Common myeloid progenitor, CD34-positive (primary cell): ENCODE measurements around the gene C9orf85.

Source experiments
- CTCF ChIA-PET: fragments of 350-600 bp; sonication (Branson Sonifier 250); formaldehyde crosslinking; loops from one replicate; lab custom pipeline; 2021; ENCODE audit warnings: antibody characterized with exemption; lab: Charles Lee
- POLR2A ChIA-PET: fragments of 350-600 bp; sonication (Branson Sonifier 250); formaldehyde crosslinking; loops from one replicate; lab custom pipeline; 2021; ENCODE audit warnings: antibody characterized with exemption; lab: Charles Lee
- DNase-seq, 3 donors: peaks; one replicate each; pipeline versions ENCODE4 v3.0.0 to v3.0.0-alpha.2; 2013
- H3K27ac ChIP-seq, 2 experiments: 1 replicate in 1 of 2; 2 replicates in 1 of 2; pipeline ENCODE4 v1.7.0; 2013; ENCODE audit warnings: inconsistent platforms in 2 of 2, low read length in 2 of 2, mild to moderate bottlenecking in 2 of 2, low read depth in 1 of 2, moderate library complexity in 1 of 2; ENCODE audit not compliant: severe bottlenecking in 2 of 2, insufficient read depth in 1 of 2, poor library complexity in 1 of 2
- H3K27me3 ChIP-seq, 5 experiments: replicated peaks in 2 of 5; 1 replicate in 3 of 5; 2 replicates in 2 of 5; pipeline versions ENCODE4 v1.6.1 to v1.7.0; 2013; ENCODE audit warnings: low read length in 4 of 5, mild to moderate bottlenecking in 2 of 5, moderate library complexity in 2 of 5, inconsistent platforms in 1 of 5; ENCODE audit not compliant: insufficient read depth in 5 of 5, control insufficient read depth in 4 of 5
- H3K36me3 ChIP-seq, 4 experiments: 1 replicate in 2 of 4; 2 replicates in 2 of 4; pipeline versions ENCODE4 v1.6.1 to v1.7.0; 2013; ENCODE audit warnings: low read length in 3 of 4, control low read depth in 1 of 4, mild to moderate bottlenecking in 1 of 4; ENCODE audit not compliant: control insufficient read depth in 4 of 4, insufficient read depth in 4 of 4
- H3K4me1 ChIP-seq, 4 experiments: 1 replicate in 3 of 4; 2 replicates in 1 of 4; pipeline versions ENCODE4 v1.6.1 to v1.7.1; 2013; ENCODE audit warnings: low read length in 3 of 4, mild to moderate bottlenecking in 3 of 4, control low read depth in 1 of 4, inconsistent platforms in 1 of 4, moderate library complexity in 1 of 4; ENCODE audit not compliant: control insufficient read depth in 4 of 4, insufficient read depth in 4 of 4; ENCODE audit errors: control extremely low read depth in 1 of 4
- H3K4me3 ChIP-seq, 7 experiments: 1 replicate in 4 of 7; 2 replicates in 3 of 7; pipeline versions ENCODE4 v1.5.1 to v1.7.0; 2013; ENCODE audit warnings: mild to moderate bottlenecking in 7 of 7, low read length in 6 of 7, moderate library complexity in 6 of 7, inconsistent platforms in 2 of 7, low read depth in 2 of 7, control low read depth in 1 of 7; ENCODE audit not compliant: insufficient read depth in 4 of 7, control insufficient read depth in 1 of 7; ENCODE audit errors: extremely low read depth in 1 of 7
- H3K9me3 ChIP-seq, 5 experiments: 1 replicate in 4 of 5; 2 replicates in 1 of 5; pipeline versions ENCODE4 v1.6.1 to v1.7.1; 2013; ENCODE audit warnings: low read length in 4 of 5, mild to moderate bottlenecking in 2 of 5, inconsistent platforms in 1 of 5, low read depth in 1 of 5, moderate library complexity in 1 of 5; ENCODE audit not compliant: control insufficient read depth in 4 of 5, insufficient read depth in 2 of 5; ENCODE audit errors: control extremely low read depth in 1 of 5
- WGBS: methylation state at CpG from one replicate; pipeline ENCODE4 v1.1.5; 2013; ENCODE audit not compliant: insufficient coverage; 5-methylcytosine and 5-hydroxymethylcytosine counted together

C9orf85 gene

DNA sequence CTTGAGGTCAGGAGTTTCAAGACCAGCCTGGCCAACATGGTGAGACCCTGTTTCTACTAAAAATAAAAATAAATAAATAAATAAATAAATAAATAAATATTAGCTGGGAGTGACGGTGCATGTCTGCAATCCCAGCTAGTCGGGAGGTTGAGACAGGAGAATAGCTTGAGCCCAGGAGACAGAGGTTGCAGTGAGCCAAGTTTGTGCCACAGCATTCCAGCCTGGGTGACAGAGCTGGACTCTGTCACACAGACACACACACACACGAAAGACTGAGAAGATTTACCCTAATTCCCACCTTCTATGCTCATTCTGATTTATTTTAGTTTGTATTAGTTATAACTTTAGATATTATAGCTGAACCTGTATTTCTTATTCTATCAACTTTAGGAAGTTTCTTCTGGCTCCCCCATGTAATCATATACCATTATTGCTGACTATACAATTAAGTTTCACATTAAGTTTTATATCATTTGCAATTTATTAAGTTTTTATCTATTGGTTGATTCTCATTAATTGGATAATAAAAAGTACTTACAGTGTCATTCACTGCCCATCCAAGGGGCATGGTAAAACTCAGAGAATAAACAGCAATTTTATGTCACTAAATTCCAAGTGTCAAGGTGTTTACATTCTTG is 21.3 kb upstream of the C9orf85 start:
- POLR2A ChIA-PET: no interaction called here
- Histone ChIP-seq H3K27ac (no peak overlapping the region), H3K9me3 (no peaks in the 10 kb centered on the region), H3K36me3 (peaks cover 0 to 5% (median 0%) of the 10 kb centered on the region in 4 experiments), H3K4me1 (peaks cover 25 to 50% (median 30%) of the 10 kb centered on the region in 4 experiments), H3K27me3 (no peaks in the 10 kb centered on the region), H3K4me3 (no peak overlapping the region)
- WGBS: 87% methylated on average over 2 of the region's 3 CpGs
- CTCF ChIA-PET: interaction anchor here (0.8 to 2.7 kb wide), 5 partner anchors 9 to 71 kb away, joined by 3 to 10 read pairs (median 5); no protein-coding TSS in a partner anchor
- DNase-seq: no peak

DNA sequence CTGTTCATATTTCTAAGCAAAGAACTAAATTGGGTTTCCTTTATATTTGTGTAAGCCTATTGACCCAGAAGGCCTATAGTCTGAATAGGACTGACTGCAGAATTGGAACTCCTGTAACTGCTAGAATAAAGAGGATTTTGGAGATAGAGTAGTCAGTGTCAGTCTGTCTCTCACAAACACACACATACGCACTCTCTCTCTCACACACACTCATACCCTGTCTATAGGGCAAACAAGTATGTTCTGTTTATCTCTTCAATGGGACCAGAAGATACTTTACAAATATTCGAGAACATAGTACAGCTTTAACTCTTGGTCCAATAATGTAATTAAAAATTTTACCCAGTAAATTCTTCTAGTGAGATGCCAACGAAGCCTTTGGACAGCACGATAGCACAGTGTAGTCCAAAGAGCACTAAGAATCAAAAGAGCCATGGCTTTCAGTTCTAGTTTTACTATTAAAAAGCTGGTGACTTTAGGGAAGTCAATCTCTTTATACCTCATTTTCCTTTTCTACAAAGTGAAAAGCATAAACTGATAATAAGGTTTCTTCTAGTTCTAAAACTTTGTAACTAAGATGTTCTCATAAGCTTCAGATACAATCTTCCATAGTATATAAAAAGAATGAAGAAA is 19.8 kb upstream of the C9orf85 start:
- Histone ChIP-seq H3K27ac (no peak overlapping the region), H3K4me3 (no peak overlapping the region), H3K9me3 (no peaks in the 10 kb centered on the region), H3K36me3 (peaks cover 0 to 5% (median 0%) of the 10 kb centered on the region in 4 experiments), H3K4me1 (peaks cover 37 to 57% (median 40%) of the 10 kb centered on the region in 4 experiments), H3K27me3 (no peaks in the 10 kb centered on the region)
- CTCF ChIA-PET: interaction anchor here (1.0 to 2.7 kb wide), 6 partner anchors 10 to 84 kb away, joined by 4 to 10 read pairs (median 4); no protein-coding TSS in a partner anchor
- DNase-seq: no peak
- WGBS: 94% methylated on average over 3 of the region's 4 CpGs
- POLR2A ChIA-PET: interaction anchor here (1.1 kb wide), 1 partner anchor 20 kb away, joined by 5 read pairs; the partner anchor contains the start of genes ABHD17B and C9orf85

DNA sequence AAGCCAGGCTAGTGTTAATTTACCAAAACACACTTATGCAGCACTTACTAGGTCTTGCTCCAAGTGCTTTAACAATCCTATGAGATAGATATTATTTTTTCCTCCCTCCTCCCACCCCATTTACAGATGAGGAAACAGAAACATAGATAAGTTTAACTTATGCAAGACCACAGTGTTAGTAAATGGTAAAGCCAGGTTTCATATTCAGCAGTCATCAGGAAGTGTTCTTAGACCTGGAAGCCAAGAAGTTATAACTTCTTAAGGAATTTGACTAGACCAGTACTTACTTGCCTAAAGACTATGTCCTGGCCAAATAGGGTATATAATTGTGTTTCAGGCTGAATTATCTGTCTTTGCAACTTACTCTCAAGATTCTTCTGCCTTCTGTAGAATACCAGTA is 16.3 kb upstream of the C9orf85 start:
- Histone ChIP-seq H3K9me3 (no peaks in the 10 kb centered on the region), H3K4me1 (peaks cover 51 to 73% (median 61%) of the 10 kb centered on the region in 4 experiments), H3K27me3 (no peaks in the 10 kb centered on the region), H3K36me3 (peaks cover 0 to 5% (median 0%) of the 10 kb centered on the region in 4 experiments), H3K4me3 (peak overlapping the region in 2 of 7 experiments; percentile 1 to 19), H3K27ac (peak overlapping the region in 1 of 2 experiments; percentile 79)
- ChIA-PET CTCF (interaction anchor here (1.0 to 1.7 kb wide), 3 partner anchors 8 to 21 kb away, joined by 3 to 5 read pairs (median 3); no protein-coding TSS in a partner anchor), POLR2A (no interaction called here)
- DNase-seq: peak in 2 of 3 donors; percentile 34 to 52

GRCh38 chr9:71895955-71896354 is 15.5 kb upstream of the C9orf85 start:
- no peak for DNase-seq
- CTCF ChIA-PET: interaction anchor here (0.7 to 1.7 kb wide), 5 partner anchors 9 to 77 kb away, joined by 3 to 5 read pairs (median 3); partner anchors contain the start of genes ABHD17B and C9orf85
- Histone ChIP-seq H3K27me3 (no peaks in the 10 kb centered on the region), H3K4me1 (peaks cover 51 to 78% (median 68%) of the 10 kb centered on the region in 4 experiments), H3K9me3 (no peaks in the 10 kb centered on the region), H3K4me3 (peak overlapping the region in 4 of 7 experiments; percentile 12 to 49 (median 42)), H3K27ac (peak overlapping the region; percentile 46 to 79), H3K36me3 (peaks cover 0 to 5% (median 0%) of the 10 kb centered on the region in 4 experiments)
- POLR2A ChIA-PET: no interaction called here

DNA sequence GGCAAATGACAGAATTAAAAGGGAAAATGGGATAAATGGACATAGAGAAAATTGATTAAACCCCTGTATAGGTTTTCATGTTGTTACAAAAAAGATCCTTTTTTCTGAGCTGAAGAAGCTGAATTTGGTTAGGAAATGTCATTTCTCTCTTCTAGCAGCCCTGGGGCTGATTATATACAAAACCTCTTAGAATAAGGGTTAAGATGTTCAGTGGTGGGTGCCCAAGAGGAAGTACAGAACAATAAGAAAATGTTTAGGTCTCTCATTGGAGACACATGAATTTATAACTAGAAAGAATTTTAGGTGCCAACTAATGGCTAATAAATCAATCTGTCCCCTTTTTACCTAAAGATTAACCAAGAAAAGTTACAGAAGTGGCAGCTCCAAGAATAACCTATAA is 14.7 kb upstream of the C9orf85 start:
- POLR2A ChIA-PET: no interaction called here

DNA sequence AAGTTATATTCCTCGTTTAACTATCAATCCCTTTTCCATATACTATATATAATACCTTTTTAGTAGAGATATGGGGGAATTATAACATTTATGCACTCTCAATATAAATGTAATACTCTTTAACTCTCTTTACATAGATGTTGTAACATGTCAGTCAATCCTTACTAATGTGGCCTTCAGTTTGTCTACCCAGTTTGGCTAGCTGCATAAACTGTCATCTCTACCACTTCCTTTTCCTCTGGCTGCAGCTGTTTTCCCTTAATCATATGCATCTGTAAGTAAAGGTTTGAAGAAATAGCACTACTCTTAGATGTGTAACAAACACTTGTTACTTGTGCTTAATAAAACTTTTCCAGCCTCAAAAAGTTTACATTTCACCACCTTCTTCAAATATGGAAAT is 13.9 kb upstream of the C9orf85 start:
- CTCF ChIA-PET: interaction anchor here (1.0 to 1.7 kb wide), 5 partner anchors 14 to 45 kb away, joined by 3 to 7 read pairs (median 4); partner anchors contain the start of genes ABHD17B and C9orf85
- peaks cover 58 to 86% (median 75%) of the 10 kb centered on the region in 4 experiments for H3K4me1 ChIP-seq
- H3K9me3 ChIP-seq: no peaks in the 10 kb centered on the region
- H3K27me3 ChIP-seq: no peaks in the 10 kb centered on the region
- WGBS: no CpG with 5 or more reads among the region's 1 CpG
- POLR2A ChIA-PET: interaction anchor here (0.6 kb wide), 1 partner anchor 16 kb away, joined by 3 read pairs; no protein-coding TSS in a partner anchor
- peaks cover 0 to 5% (median 0%) of the 10 kb centered on the region in 4 experiments for H3K36me3 ChIP-seq
- DNase-seq: peak; percentile 74 to 97 (median 94)
- H3K4me3 ChIP-seq: peak overlapping the region in 3 of 7 experiments; percentile 12 to 45 (median 38)
- H3K27ac ChIP-seq: peak overlapping the region; percentile 46 to 79

More for the DNA sequence above, 14.7 kb upstream of the C9orf85 start:
- Histone ChIP-seq H3K4me1 (peaks cover 55 to 79% (median 68%) of the 10 kb centered on the region in 4 experiments), H3K4me3 (peak overlapping the region in 2 of 7 experiments; percentile 12 to 38), H3K36me3 (peaks cover 0 to 5% (median 0%) of the 10 kb centered on the region in 4 experiments), H3K9me3 (no peaks in the 10 kb centered on the region), H3K27me3 (no peaks in the 10 kb centered on the region), H3K27ac (peak overlapping the region; percentile 46 to 79)
- CTCF ChIA-PET: interaction anchor here (1.0 to 1.7 kb wide), 7 partner anchors 9 to 78 kb away, joined by 3 to 5 read pairs (median 4); partner anchors contain the start of genes ABHD17B and C9orf85
- peak in 2 of 3 donors; percentile 51 to 69 for DNase-seq
